Neural progenitor cell (in vitro differentiated cells): ENCODE results near the gene CHIT1. TPM values are rescaled to one million over a fixed set of nuclear protein-coding genes. Genes with fewer than 3 reads are reported as not detected.

Experiments used
- DNase-seq: peaks from one replicate; pipeline ENCODE4 v3.0.0-alpha.2; 2016; ENCODE audit warnings: low spot score
- H2AFZ ChIP-seq: fragments of 200-600 bp; sonication (generic); replicated peaks from 2 replicates; pipeline ENCODE4 v1.6.1; 2016; ENCODE audit warnings: antibody characterized with exemption
- H3F3A ChIP-seq: fragments of 200-600 bp; sonication (generic); 2 replicates; pipeline ENCODE4 v1.6.1; 2016; ENCODE audit warnings: antibody characterized with exemption, low read depth
- H3K27ac ChIP-seq: fragments of 200-600 bp; sonication (generic); 2 replicates; pipeline ENCODE4 v1.5.1; 2016; ENCODE audit warnings: mild to moderate bottlenecking
- H3K27me3 ChIP-seq: fragments of 200-600 bp; sonication (generic); 2 replicates; pipeline ENCODE4 v1.6.1; 2016; ENCODE audit warnings: mild to moderate bottlenecking, moderate library complexity
- H3K36me3 ChIP-seq: fragments of 200-600 bp; sonication (generic); 2 replicates; pipeline ENCODE4 v1.5.1; 2016
- H3K4me1 ChIP-seq: fragments of 200-600 bp; sonication (generic); 2 replicates; pipeline ENCODE4 v1.6.1; 2016; ENCODE audit warnings: mixed run types
- H3K4me2 ChIP-seq: fragments of 200-600 bp; sonication (generic); 2 replicates; pipeline ENCODE4 v1.6.1; 2016
- H3K4me3 ChIP-seq: fragments of 200-600 bp; sonication (generic); 2 replicates; pipeline ENCODE4 v1.5.1; 2016
- H3K79me2 ChIP-seq: fragments of 200-600 bp; sonication (generic); 2 replicates; pipeline ENCODE4 v1.6.1; 2016; ENCODE audit warnings: low read depth
- H3K9ac ChIP-seq: fragments of 200-600 bp; sonication (generic); 2 replicates; pipeline ENCODE4 v1.6.1; 2016
- H3K9me3 ChIP-seq: fragments of 200-600 bp; sonication (generic); 2 replicates; pipeline ENCODE4 v1.5.1; 2016; ENCODE audit warnings: low read depth
- H4K20me1 ChIP-seq: fragments of 200-600 bp; sonication (generic); 2 replicates; pipeline ENCODE4 v1.6.1; 2016; ENCODE audit warnings: low read depth
- H3K27ac Mint-ChIP-seq: 3 replicates; pipeline ENCODE4 v1.8.0; 2021; ENCODE audit warnings: mixed read lengths
- H3K27me3 Mint-ChIP-seq: 2 replicates; pipeline ENCODE4 v1.8.0; 2022; ENCODE audit warnings: low read depth, mild to moderate bottlenecking, inconsistent platforms, moderate library complexity, mixed read lengths; ENCODE audit not compliant: insufficient read depth
- H3K36me3 Mint-ChIP-seq: 3 replicates; pipeline ENCODE4 v1.8.0; 2021; ENCODE audit warnings: mixed read lengths
- H3K4me1 Mint-ChIP-seq: 3 replicates; pipeline ENCODE4 v1.8.0; 2021; ENCODE audit warnings: mixed read lengths
- H3K4me3 Mint-ChIP-seq: 3 replicates; pipeline ENCODE4 v1.8.0; 2021; ENCODE audit warnings: mild to moderate bottlenecking, moderate library complexity, mixed read lengths
- H3K9me3 Mint-ChIP-seq: 3 replicates; pipeline ENCODE4 v1.8.0; 2020; ENCODE audit warnings: mixed read lengths
- EZH2 ChIP-seq: fragments of 200-600 bp; sonication (generic); IDR thresholded peaks from 2 replicates; pipeline ENCODE4 v1.6.1; 2017; ENCODE audit warnings: antibody characterized with exemption, mild to moderate bottlenecking, moderate library complexity
- EZH2phosphoT487 ChIP-seq: fragments of 200-600 bp; sonication (generic); IDR thresholded peaks from 2 replicates; pipeline ENCODE4 v1.6.1; 2017; ENCODE audit warnings: antibody characterized with exemption
- total RNA-seq: library from RNA; depleted of rRNA; stranded (reverse); fragments of >200 nt; gene quantifications from 2 replicates; pipeline ENCODE4 v1.2.3, GENCODE V29; 2015; ENCODE audit warnings: low replicate concordance
- TF ChIP-seq, protein P1 (sequence below): fragments of 200-600 bp; sonication (generic); IDR thresholded peaks from 2 replicates; pipeline ENCODE4 v1.5.1; 2017; ENCODE audit warnings: antibody characterized with exemption, mild to moderate bottlenecking

CHIT1 gene
- total RNA-seq, 1 donor from 2014 or later: 0.11 TPM

DNA sequence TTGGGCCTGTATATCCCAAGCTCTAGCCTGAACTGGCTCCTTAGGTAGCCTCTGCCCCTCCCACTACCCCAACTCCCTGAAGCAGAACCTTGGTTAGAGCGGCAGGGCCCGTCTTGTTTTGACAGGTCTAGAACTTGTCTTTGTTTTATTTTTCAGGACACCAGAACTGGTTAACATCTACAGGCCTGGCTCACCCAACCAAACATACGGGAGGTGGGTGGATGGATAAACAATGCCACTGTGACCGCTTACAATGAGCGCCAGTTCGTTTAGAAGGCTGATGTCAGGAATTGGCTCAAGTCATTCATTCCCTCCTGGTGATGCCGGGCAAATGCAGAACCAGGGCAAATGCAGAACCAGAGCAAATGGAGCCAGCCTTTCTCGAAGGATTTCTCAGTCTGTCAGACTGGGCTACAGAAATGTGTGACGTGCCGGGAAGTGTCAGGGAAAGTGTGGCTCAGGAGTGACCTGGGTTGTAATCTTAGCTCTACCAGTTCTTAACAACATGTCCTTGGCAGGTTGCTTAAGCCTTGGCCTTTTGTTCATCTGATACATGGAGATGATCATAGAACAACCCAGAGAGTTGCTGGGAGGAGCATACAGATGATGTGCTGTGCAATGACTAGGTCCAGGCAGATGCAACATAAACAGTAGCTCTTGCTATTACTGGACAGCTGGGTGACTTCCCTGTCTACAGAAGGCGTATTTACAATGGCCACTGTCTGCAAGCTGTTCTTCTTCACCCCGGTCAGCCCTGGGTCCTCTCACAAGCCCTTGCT lies 45.3 kb upstream of the CHIT1 start:
- Mint-ChIP-seq H3K4me1 (peaks cover 51% of the 10 kb centered on the region), H3K36me3 (no peaks in the 10 kb centered on the region), H3K27me3 (peaks cover 5% of the 10 kb centered on the region), H3K9me3 (no peaks in the 10 kb centered on the region), H3K4me3 (no peak overlapping the region), H3K27ac (peak overlapping the region; percentile 31)
- Histone ChIP-seq H3K79me2 (no peaks in the 10 kb centered on the region), H3K9me3 (no peaks in the 10 kb centered on the region), H3K27ac (no peak overlapping the region), H3K4me1 (peaks cover 30% of the 10 kb centered on the region), H2AFZ (no peak overlapping the region), H3F3A (peaks cover 4% of the 10 kb centered on the region), H3K9ac (no peak overlapping the region), H3K27me3 (peaks cover 12% of the 10 kb centered on the region), H3K36me3 (no peaks in the 10 kb centered on the region), H3K4me3 (no peak overlapping the region), H3K4me2 (no peak overlapping the region), H4K20me1 (no peaks in the 10 kb centered on the region)
- TF ChIP-seq EZH2 (no peak), EZH2phosphoT487 (no peak)
- TF ChIP-seq, protein P1, sequence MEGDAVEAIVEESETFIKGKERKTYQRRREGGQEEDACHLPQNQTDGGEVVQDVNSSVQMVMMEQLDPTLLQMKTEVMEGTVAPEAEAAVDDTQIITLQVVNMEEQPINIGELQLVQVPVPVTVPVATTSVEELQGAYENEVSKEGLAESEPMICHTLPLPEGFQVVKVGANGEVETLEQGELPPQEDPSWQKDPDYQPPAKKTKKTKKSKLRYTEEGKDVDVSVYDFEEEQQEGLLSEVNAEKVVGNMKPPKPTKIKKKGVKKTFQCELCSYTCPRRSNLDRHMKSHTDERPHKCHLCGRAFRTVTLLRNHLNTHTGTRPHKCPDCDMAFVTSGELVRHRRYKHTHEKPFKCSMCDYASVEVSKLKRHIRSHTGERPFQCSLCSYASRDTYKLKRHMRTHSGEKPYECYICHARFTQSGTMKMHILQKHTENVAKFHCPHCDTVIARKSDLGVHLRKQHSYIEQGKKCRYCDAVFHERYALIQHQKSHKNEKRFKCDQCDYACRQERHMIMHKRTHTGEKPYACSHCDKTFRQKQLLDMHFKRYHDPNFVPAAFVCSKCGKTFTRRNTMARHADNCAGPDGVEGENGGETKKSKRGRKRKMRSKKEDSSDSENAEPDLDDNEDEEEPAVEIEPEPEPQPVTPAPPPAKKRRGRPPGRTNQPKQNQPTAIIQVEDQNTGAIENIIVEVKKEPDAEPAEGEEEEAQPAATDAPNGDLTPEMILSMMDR: no peak
- DNase-seq: no peak

DNA sequence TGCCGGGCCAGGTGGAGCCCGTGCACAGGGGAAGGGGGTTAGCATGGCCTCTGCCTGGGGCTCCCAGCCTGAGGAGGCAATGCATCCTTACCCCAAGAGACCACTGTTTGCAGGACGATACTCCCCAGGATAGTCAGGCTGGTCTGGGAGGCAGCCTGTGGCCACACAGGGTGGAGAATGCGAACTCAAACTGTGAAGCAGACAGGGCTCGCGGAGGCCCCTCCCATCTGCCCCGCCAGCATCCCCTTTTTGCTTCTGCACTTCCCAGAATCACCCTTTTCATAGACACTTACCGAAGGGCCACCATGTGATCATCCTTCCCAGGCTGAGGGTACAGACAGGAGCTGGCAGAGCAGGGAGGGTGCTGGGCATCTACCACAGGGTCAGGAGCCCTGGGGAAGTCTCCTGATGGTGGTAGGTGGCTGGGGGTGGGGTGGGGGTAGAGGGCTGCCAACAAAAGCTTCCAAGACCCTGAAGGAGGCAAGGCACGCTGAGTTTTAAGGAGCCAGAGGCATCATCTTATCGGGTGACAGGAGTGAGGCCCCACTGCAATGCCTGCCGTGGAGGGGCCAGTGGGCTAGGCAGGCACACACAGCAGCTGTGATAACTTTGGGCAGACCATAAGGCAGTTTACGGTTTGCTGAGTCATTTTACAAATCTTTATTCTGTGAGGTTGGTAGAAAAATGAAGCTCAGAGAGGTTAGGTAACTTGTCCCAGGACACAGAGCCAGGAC lies 44.6 kb upstream of the CHIT1 start:
- Histone ChIP-seq H3K9ac (no peak overlapping the region), H2AFZ (peak overlapping the region; percentile 54), H3K27me3 (peaks cover 12% of the 10 kb centered on the region), H3K36me3 (no peaks in the 10 kb centered on the region), H3K4me1 (peaks cover 30% of the 10 kb centered on the region), H3K79me2 (no peaks in the 10 kb centered on the region), H4K20me1 (no peaks in the 10 kb centered on the region), H3K27ac (no peak overlapping the region), H3K9me3 (no peaks in the 10 kb centered on the region), H3F3A (peaks cover 4% of the 10 kb centered on the region), H3K4me2 (peak overlapping the region; percentile 67), H3K4me3 (no peak overlapping the region)
- peak; percentile 32 for DNase-seq
- Mint-ChIP-seq H3K9me3 (no peaks in the 10 kb centered on the region), H3K4me3 (no peak overlapping the region), H3K27me3 (peaks cover 5% of the 10 kb centered on the region), H3K27ac (no peak overlapping the region), H3K4me1 (peaks cover 48% of the 10 kb centered on the region), H3K36me3 (no peaks in the 10 kb centered on the region)
- TF ChIP-seq, protein P1: no peak
- TF ChIP-seq EZH2phosphoT487 (no peak), EZH2 (no peak)

DNA sequence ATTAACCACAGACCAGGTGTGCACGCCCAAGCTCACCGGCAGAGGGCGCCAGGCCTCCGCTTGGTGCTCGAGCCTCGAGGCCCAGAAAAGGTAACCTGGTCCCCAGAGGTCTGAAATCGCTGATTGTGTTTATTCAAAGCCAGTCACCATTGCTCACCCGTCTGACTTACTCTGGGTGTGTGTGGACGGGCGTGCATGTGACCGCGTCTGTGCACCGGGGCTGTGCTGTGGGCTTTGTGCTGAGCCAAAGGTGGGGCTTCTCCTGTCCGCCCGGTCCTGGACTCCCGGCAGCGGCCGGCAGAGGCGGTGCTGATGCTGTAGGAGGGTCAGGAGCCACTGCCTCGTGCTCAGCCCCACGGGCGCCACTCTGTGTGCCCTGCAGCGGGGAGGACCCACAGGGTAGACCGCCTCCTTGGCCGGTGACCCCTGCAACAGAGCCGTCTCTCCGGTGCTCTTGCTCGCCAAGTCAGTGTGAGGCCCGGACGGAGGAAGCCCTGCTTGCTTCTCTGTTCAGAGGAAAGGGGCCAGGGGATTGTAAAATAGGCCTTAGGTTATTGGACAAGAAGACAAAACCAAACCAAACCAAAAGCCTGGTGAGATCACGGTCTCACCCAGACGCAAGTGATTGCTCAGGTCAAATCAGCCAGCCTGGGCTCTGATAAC lies 43.9 kb upstream of the CHIT1 start:
- Mint-ChIP-seq H3K9me3 (no peaks in the 10 kb centered on the region), H3K27me3 (peaks cover 5% of the 10 kb centered on the region), H3K4me3 (no peak overlapping the region), H3K27ac (no peak overlapping the region), H3K4me1 (peaks cover 41% of the 10 kb centered on the region), H3K36me3 (no peaks in the 10 kb centered on the region)
- Histone ChIP-seq H3K36me3 (no peaks in the 10 kb centered on the region), H3K9me3 (no peaks in the 10 kb centered on the region), H3K27ac (no peak overlapping the region), H3K4me1 (peaks cover 23% of the 10 kb centered on the region), H3F3A (peaks cover 10% of the 10 kb centered on the region), H3K27me3 (peaks cover 12% of the 10 kb centered on the region), H3K79me2 (no peaks in the 10 kb centered on the region), H3K4me3 (no peak overlapping the region), H2AFZ (peak overlapping the region; percentile 54), H3K4me2 (peak overlapping the region; percentile 67), H4K20me1 (no peaks in the 10 kb centered on the region), H3K9ac (no peak overlapping the region)
- TF ChIP-seq, protein P1: peak; percentile 99
- TF ChIP-seq EZH2phosphoT487 (no peak), EZH2 (no peak)
- peak; percentile 91 for DNase-seq
